ENCODE measurements around the gene CLSTN2.

Gene CLSTN2

DNA sequence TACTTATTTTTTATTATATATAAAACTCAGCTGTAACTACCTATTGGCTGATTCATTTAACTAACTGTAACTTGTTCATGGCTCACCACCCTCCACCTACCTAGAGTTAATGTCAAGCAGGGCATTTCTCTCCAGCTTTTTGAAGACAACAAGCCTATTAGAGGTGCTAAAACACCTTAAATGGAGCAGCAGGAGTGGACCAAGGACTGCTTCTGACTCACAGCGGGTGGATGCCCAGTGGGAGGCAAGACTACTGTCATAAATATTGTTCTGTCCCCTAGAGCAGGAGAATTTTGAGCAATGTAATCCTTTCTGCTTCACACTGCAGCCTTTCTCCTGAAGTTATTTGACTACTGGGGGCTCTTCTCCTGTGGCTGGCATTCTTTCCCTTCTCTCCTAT, 146.9 kb downstream of the CLSTN2 start:
- H3K27ac ChIP-seq: no peak overlapping the region
- no peak overlapping the region for H2AFZ ChIP-seq (ENCODE audit: low read depth)
- no peaks in the 10 kb centered on the region for H4K20me1 ChIP-seq (ENCODE audit: insufficient read depth)
- H3K36me3 ChIP-seq (ENCODE audit: insufficient read depth): no peaks in the 10 kb centered on the region
- no peak overlapping the region for H3K4me3 ChIP-seq (IDR thresholded peaks at IDR 0.05; ENCODE audit: insufficient read depth, low read depth, low read length)
- H3K79me2 ChIP-seq (ENCODE audit: insufficient read depth, low read depth): no peaks in the 10 kb centered on the region
- H3K4me1 ChIP-seq (ENCODE audit: low read depth, poor library complexity, severe bottlenecking): peaks cover 8% of the 10 kb centered on the region
- TF ChIP-seq CTCF (conservative IDR thresholded peaks at IDR 0.05; ENCODE audit: low read depth, low read length): no peak
- no peak overlapping the region for H3K9ac ChIP-seq
- no peak overlapping the region for H3K4me2 ChIP-seq
- no peaks in the 10 kb centered on the region for H3K27me3 ChIP-seq (ENCODE audit: insufficient read depth, low read depth)

GRCh38 chr3:140085001-140085400, 150.0 kb downstream of the CLSTN2 start:
- H4K20me1 ChIP-seq (ENCODE audit: insufficient read depth): no peaks in the 10 kb centered on the region
- H3K79me2 ChIP-seq (ENCODE audit: insufficient read depth, low read depth): no peaks in the 10 kb centered on the region
- no peaks in the 10 kb centered on the region for H3K36me3 ChIP-seq (ENCODE audit: insufficient read depth)
- H2AFZ ChIP-seq (ENCODE audit: low read depth): no peak overlapping the region
- H3K4me2 ChIP-seq: no peak overlapping the region
- no peak for TF ChIP-seq CTCF (conservative IDR thresholded peaks at IDR 0.05; ENCODE audit: low read depth, low read length)
- no peak overlapping the region for H3K27ac ChIP-seq
- no peak overlapping the region for H3K9ac ChIP-seq
- no peaks in the 10 kb centered on the region for H3K27me3 ChIP-seq (ENCODE audit: insufficient read depth, low read depth)
- no peaks in the 10 kb centered on the region for H3K4me1 ChIP-seq (ENCODE audit: low read depth, poor library complexity, severe bottlenecking)
- no peak overlapping the region for H3K4me3 ChIP-seq (IDR thresholded peaks at IDR 0.05; ENCODE audit: insufficient read depth, low read depth, low read length)

- H4K20me1 ChIP-seq (ENCODE audit: insufficient read depth): no peaks in the 10 kb centered on the region
- no peak overlapping the region for H3K9ac ChIP-seq
- H3K4me2 ChIP-seq: no peak overlapping the region
- H3K36me3 ChIP-seq (ENCODE audit: insufficient read depth): no peaks in the 10 kb centered on the region
- H3K27ac ChIP-seq: no peak overlapping the region
- no peak overlapping the region for H3K4me3 ChIP-seq (IDR thresholded peaks at IDR 0.05; ENCODE audit: insufficient read depth, low read depth, low read length)
- no peaks in the 10 kb centered on the region for H3K4me1 ChIP-seq (ENCODE audit: low read depth, poor library complexity, severe bottlenecking)
- no peak for TF ChIP-seq CTCF (conservative IDR thresholded peaks at IDR 0.05; ENCODE audit: low read depth, low read length)
- H2AFZ ChIP-seq (ENCODE audit: low read depth): no peak overlapping the region
- H3K79me2 ChIP-seq (ENCODE audit: insufficient read depth, low read depth): no peaks in the 10 kb centered on the region
- H3K27me3 ChIP-seq (ENCODE audit: insufficient read depth, low read depth): no peaks in the 10 kb centered on the region
These were observed 151.7 kb downstream of the CLSTN2 start for GRCh38 chr3:140086642-140087041.

GRCh38 chr3:140088058-140088457, 153.1 kb downstream of the CLSTN2 start:
- no peaks in the 10 kb centered on the region for H4K20me1 ChIP-seq (ENCODE audit: insufficient read depth)
- H3K9ac ChIP-seq: no peak overlapping the region
- H3K4me3 ChIP-seq (IDR thresholded peaks at IDR 0.05; ENCODE audit: insufficient read depth, low read depth, low read length): no peak overlapping the region
- H3K4me2 ChIP-seq: no peak overlapping the region
- H3K27me3 ChIP-seq (ENCODE audit: insufficient read depth, low read depth): no peaks in the 10 kb centered on the region
- no peaks in the 10 kb centered on the region for H3K36me3 ChIP-seq (ENCODE audit: insufficient read depth)
- H3K79me2 ChIP-seq (ENCODE audit: insufficient read depth, low read depth): no peaks in the 10 kb centered on the region
- no peaks in the 10 kb centered on the region for H3K4me1 ChIP-seq (ENCODE audit: low read depth, poor library complexity, severe bottlenecking)
- TF ChIP-seq CTCF (conservative IDR thresholded peaks at IDR 0.05; ENCODE audit: low read depth, low read length): no peak
- H2AFZ ChIP-seq (ENCODE audit: low read depth): no peak overlapping the region
- no peak overlapping the region for H3K27ac ChIP-seq

- Histone ChIP-seq H3K4me3 (IDR thresholded peaks at IDR 0.05; ENCODE audit: insufficient read depth, low read depth, low read length) (no peak overlapping the region), H3K4me1 (ENCODE audit: low read depth, poor library complexity, severe bottlenecking) (no peaks in the 10 kb centered on the region), H3K9ac (no peak overlapping the region), H3K4me2 (no peak overlapping the region), H3K36me3 (ENCODE audit: insufficient read depth) (no peaks in the 10 kb centered on the region), H2AFZ (ENCODE audit: low read depth) (no peak overlapping the region), H3K79me2 (ENCODE audit: insufficient read depth, low read depth) (no peaks in the 10 kb centered on the region), H4K20me1 (ENCODE audit: insufficient read depth) (no peaks in the 10 kb centered on the region), H3K27me3 (ENCODE audit: insufficient read depth, low read depth) (no peaks in the 10 kb centered on the region), H3K27ac (no peak overlapping the region)
- TF ChIP-seq CTCF (conservative IDR thresholded peaks at IDR 0.05; ENCODE audit: low read depth, low read length): no peak
These were observed 153.5 kb downstream of the CLSTN2 start for GRCh38 chr3:140088513-140088912.
